HEK293 (cell line): Measurements from ENCODE around the gene EPHB3.

ENCODE experiments used
- CTCF ChIA-PET: fragments of 350-600 bp; formaldehyde crosslinking; extraction: SDS; loops from one replicate; lab custom pipeline; 2021; ENCODE audit warnings: antibody characterized with exemption; lab: Yijun Ruan, JAX
- POLR2A ChIA-PET: fragments of 300-600 bp; formaldehyde crosslinking; extraction: SDS; loops from one replicate; lab custom pipeline; 2020; ENCODE audit warnings: antibody characterized with exemption, inconsistent platforms; lab: Yijun Ruan, JAX
- H3K27ac ChIP-seq: fragments of 200-500 bp; sonication (Bioruptor generic); 2 replicates; pipeline ENCODE4 v1.5.1; 2014; ENCODE audit warnings: low read depth, low read length, control low read depth, inconsistent platforms; ENCODE audit errors: extremely low read depth
- H3K36me3 ChIP-seq, 2 experiments: fragments of 200-500 bp in 1 of 2; sonication (Bioruptor generic) in 1 of 2; 1 replicate in 1 of 2; 2 replicates in 1 of 2; pipeline ENCODE4 v1.5.1; 2014 to 2017; ENCODE audit warnings: inconsistent platforms in 2 of 2, low read length in 2 of 2; ENCODE audit not compliant: control insufficient read depth in 2 of 2, insufficient read depth in 1 of 2
- H3K4me1 ChIP-seq: fragments of 200-500 bp; sonication (Bioruptor generic); 2 replicates; pipeline ENCODE4 v1.5.1; 2014; ENCODE audit warnings: mild to moderate bottlenecking, low read length, inconsistent platforms; ENCODE audit not compliant: control insufficient read depth, insufficient read depth
- H3K4me3 ChIP-seq: 2 replicates; pipeline ENCODE4 v1.5.1; 2011; ENCODE audit warnings: low read depth, mild to moderate bottlenecking, control low read depth, low read length, moderate library complexity
- H3K9me3 ChIP-seq: fragments of 200-500 bp; sonication (Bioruptor generic); 2 replicates; pipeline ENCODE4 v1.5.1; 2014; ENCODE audit warnings: low read depth, low read length, inconsistent platforms; ENCODE audit not compliant: control insufficient read depth, insufficient read depth
- PRDM1 ChIP-seq: fragments of 450-650 bp; formaldehyde crosslinking; IDR thresholded peaks from 2 replicates; pipeline ENCODE4; 2016; ENCODE audit warnings: missing biosample characterization, missing genetic modification characterization
- YY2 ChIP-seq: fragments of 450-650 bp; formaldehyde crosslinking; IDR thresholded peaks from 2 replicates; pipeline ENCODE4 v1.5.1; 2016; ENCODE audit warnings: missing biosample characterization, missing genetic modification characterization
- ZNF132 ChIP-seq: fragments of 450-650 bp; formaldehyde crosslinking; IDR thresholded peaks from 2 replicates; pipeline ENCODE4 v1.5.1; 2017; ENCODE audit warnings: missing biosample characterization, missing genetic modification characterization, borderline replicate concordance
- ZNF157 ChIP-seq: fragments of 450-650 bp; formaldehyde crosslinking; IDR thresholded peaks from 2 replicates; pipeline ENCODE4 v1.5.1; 2016; ENCODE audit warnings: missing biosample characterization, missing genetic modification characterization
- ZNF174 ChIP-seq: fragments of 450-650 bp; formaldehyde crosslinking; IDR thresholded peaks from 2 replicates; pipeline ENCODE4 v1.5.0; 2017; ENCODE audit warnings: missing biosample characterization, mild to moderate bottlenecking, missing genetic modification characterization
- ZNF175 ChIP-seq: fragments of 450-650 bp; formaldehyde crosslinking; IDR thresholded peaks from 2 replicates; pipeline ENCODE4 v1.5.1; 2016; ENCODE audit warnings: missing biosample characterization, missing genetic modification characterization
- ZNF302 ChIP-seq: fragments of 450-650 bp; formaldehyde crosslinking; IDR thresholded peaks from 2 replicates; pipeline ENCODE4 v1.5.1; 2016; ENCODE audit warnings: missing biosample characterization, missing genetic modification characterization, low read depth
- ZNF350 ChIP-seq: fragments of 450-650 bp; formaldehyde crosslinking; IDR thresholded peaks from 2 replicates; pipeline ENCODE4 v1.5.0; 2017; ENCODE audit warnings: missing biosample characterization, mild to moderate bottlenecking, missing genetic modification characterization
- ZNF518A ChIP-seq: fragments of 450-650 bp; formaldehyde crosslinking; conservative IDR thresholded peaks from 2 replicates; pipeline ENCODE4 v1.5.1; 2016; ENCODE audit warnings: low read depth, missing biosample characterization, missing genetic modification characterization
- ZNF530 ChIP-seq: fragments of 450-650 bp; formaldehyde crosslinking; IDR thresholded peaks from 2 replicates; pipeline ENCODE4 v1.5.1; 2016; ENCODE audit warnings: low read depth, missing biosample characterization, missing genetic modification characterization
- ZNF623 ChIP-seq: fragments of 450-650 bp; formaldehyde crosslinking; IDR thresholded peaks from 2 replicates; pipeline ENCODE4 v1.5.1; 2016; ENCODE audit warnings: missing biosample characterization, missing genetic modification characterization
- ZNF639 ChIP-seq: fragments of 450-650 bp; formaldehyde crosslinking; IDR thresholded peaks from 2 replicates; pipeline ENCODE4 v1.5.1; 2016; ENCODE audit warnings: missing biosample characterization, missing genetic modification characterization
- ZNF664 ChIP-seq: fragments of 450-650 bp; formaldehyde crosslinking; IDR thresholded peaks from 2 replicates; pipeline ENCODE4 v1.5.1; 2016; ENCODE audit warnings: missing biosample characterization, missing genetic modification characterization
- ZNF768 ChIP-seq: fragments of 450-650 bp; formaldehyde crosslinking; IDR thresholded peaks from 2 replicates; pipeline ENCODE4 v1.5.1; 2018; ENCODE audit warnings: missing biosample characterization, mild to moderate bottlenecking, missing genetic modification characterization
- ZSCAN18 ChIP-seq: fragments of 450-650 bp; formaldehyde crosslinking; IDR thresholded peaks from 2 replicates; pipeline ENCODE4 v1.5.1; 2016; ENCODE audit warnings: missing biosample characterization, missing genetic modification characterization
- ZSCAN4 ChIP-seq: fragments of 450-650 bp; formaldehyde crosslinking; IDR thresholded peaks from 2 replicates; pipeline ENCODE4 v1.5.1; 2017; ENCODE audit warnings: missing biosample characterization, missing genetic modification characterization

EPHB3 gene

GRCh38 chr3:184591789-184592188 is 30.2 kb downstream of the EPHB3 start:
- Histone ChIP-seq H3K27ac (no peak overlapping the region), H3K4me3 (no peak overlapping the region), H3K4me1 (no peaks in the 10 kb centered on the region)
- ChIA-PET CTCF (interaction anchor here (1.0 to 1.2 kb wide), 3 partner anchors 30 to 187 kb away, joined by 3 to 4 read pairs (median 3); partner anchors contain the start of gene EPHB3), POLR2A (no interaction called here)
- TF ChIP-seq ZNF132 (tag by site-specific recombination) (no peak), ZNF664 (tag by site-specific recombination) (no peak), ZNF639 (tag by site-specific recombination) (no peak), ZNF175 (tag by site-specific recombination) (no peak), YY2 (no peak), ZNF768 (tag by site-specific recombination) (no peak), ZNF157 (tag by site-specific recombination) (no peak), ZSCAN4 (tag by site-specific recombination) (no peak), ZNF623 (tag by site-specific recombination) (no peak), PRDM1 (tag by site-specific recombination) (no peak), ZNF302 (tag by site-specific recombination) (no peak), ZNF350 (tag by site-specific recombination) (no peak), ZNF530 (tag by site-specific recombination) (no peak), ZNF518A (tag by site-specific recombination) (no peak), ZNF174 (tag by site-specific recombination) (no peak), ZSCAN18 (tag by site-specific recombination) (no peak)
- TF ChIP-seq, all 188 proteins: peak for 0
- Histone ChIP-seq H3K9me3 (no peaks in the 10 kb centered on the region), H3K36me3 (no peaks in the 10 kb centered on the region)
